ENCODE data around the gene FBN1. TPM values are rescaled to one million over a fixed set of nuclear protein-coding genes. Genes with fewer than 3 reads are reported as not detected.

FBN1 gene
- total RNA-seq, 1 donor from 2014 or later, result 1,693 TPM

GRCh38 chr15:48427479-48427878 lies 218.0 kb downstream of the FBN1 start:
- DNase-seq (ENCODE audit: low spot score), result no peak

GRCh38 chr15:48426941-48427340 lies 218.6 kb downstream of the FBN1 start:
- DNase-seq (ENCODE audit: low spot score), result no peak

- DNase-seq (ENCODE audit: low spot score), result no peak
Measured at GRCh38 chr15:48426044-48426443, 219.5 kb downstream of the FBN1 start.

- DNase-seq (ENCODE audit: low spot score), result no peak
Measured at GRCh38 chr15:48425051-48425450, 220.5 kb downstream of the FBN1 start.

- no peak for DNase-seq (ENCODE audit: low spot score)
Measured at GRCh38 chr15:48423896-48424475, 221.5 kb downstream of the FBN1 start.

GRCh38 chr15:48423342-48423741 lies 222.2 kb downstream of the FBN1 start:
- no peak for DNase-seq (ENCODE audit: low spot score)

- no peak for DNase-seq (ENCODE audit: low spot score)
Measured at GRCh38 chr15:48422401-48422800, 223.1 kb downstream of the FBN1 start.

GRCh38 chr15:48421362-48421761 lies 224.1 kb downstream of the FBN1 start:
- no peak for DNase-seq (ENCODE audit: low spot score)

- no peak for DNase-seq (ENCODE audit: low spot score)
Measured at GRCh38 chr15:48419896-48420295, 225.6 kb downstream of the FBN1 start.

- no peak for DNase-seq (ENCODE audit: low spot score)
Measured at GRCh38 chr15:48418343-48418742, 227.2 kb downstream of the FBN1 start.

GRCh38 chr15:48416301-48416700 lies 229.2 kb downstream of the FBN1 start:
- no peak for DNase-seq (ENCODE audit: low spot score)

GRCh38 chr15:48415036-48415886 lies 230.2 kb downstream of the FBN1 start:
- no peak for DNase-seq (ENCODE audit: low spot score)

- DNase-seq (ENCODE audit: low spot score), result no peak
Measured at GRCh38 chr15:48414015-48414414, 231.5 kb downstream of the FBN1 start.

- no peak for DNase-seq (ENCODE audit: low spot score)
Measured at GRCh38 chr15:48413304-48413703, 232.2 kb downstream of the FBN1 start.

GRCh38 chr15:48411971-48412591 lies 233.4 kb downstream of the FBN1 start:
- DNase-seq (ENCODE audit: low spot score), result no peak

GRCh38 chr15:48409623-48410022 lies 235.9 kb downstream of the FBN1 start:
- DNase-seq (ENCODE audit: low spot score), result no peak

- no peak for DNase-seq (ENCODE audit: low spot score)
Measured at GRCh38 chr15:48408327-48408726, 237.2 kb downstream of the FBN1 start.

GRCh38 chr15:48407646-48408045 lies 237.9 kb downstream of the FBN1 start:
- DNase-seq (ENCODE audit: low spot score), result no peak

- no peak for DNase-seq (ENCODE audit: low spot score)
Measured at GRCh38 chr15:48406911-48407310, 238.6 kb downstream of the FBN1 start.

- no peak for DNase-seq (ENCODE audit: low spot score)
Measured at GRCh38 chr15:48406266-48406891, 239.1 kb downstream of the FBN1 start.

GRCh38 chr15:48402427-48403177 lies 242.9 kb downstream of the FBN1 start:
- no peak for DNase-seq (ENCODE audit: low spot score)

GRCh38 chr15:48400086-48400485 lies 245.4 kb downstream of the FBN1 start:
- DNase-seq (ENCODE audit: low spot score), result no peak
